CD14-positive monocyte (primary cell): ENCODE results near the gene YOD1. TPM values are rescaled to one million over a fixed set of nuclear protein-coding genes. Genes with fewer than 3 reads are reported as not detected.

Source experiments
- DNase-seq, 3 donors: peaks; one replicate each; pipeline ENCODE4 v3.0.0-alpha.2; 2011 to 2022
- H2AFZ ChIP-seq: 2 replicates; pipeline ENCODE4 v1.6.0; 2012; ENCODE audit warnings: mild to moderate bottlenecking, low read depth, low read length, inconsistent platforms; ENCODE audit not compliant: insufficient read depth, poor library complexity, severe bottlenecking
- H3K27ac ChIP-seq, 2 donors: 1 replicate in 1 of 2; 2 replicates in 1 of 2; pipeline ENCODE4 v1.5.1; 2012 to 2013; ENCODE audit warnings: low read length in 2 of 2, control low read depth in 1 of 2, inconsistent platforms in 1 of 2, low read depth in 1 of 2, mild to moderate bottlenecking in 1 of 2
- H3K27me3 ChIP-seq, 2 donors: one replicate each; pipeline versions ENCODE4 v1.6.0 to v1.6.1; 2011 to 2013; ENCODE audit warnings: low read length in 2 of 2; ENCODE audit not compliant: control insufficient read depth in 2 of 2, insufficient read depth in 2 of 2
- H3K36me3 ChIP-seq, 2 donors: replicated peaks in 1 of 2; 1 replicate in 1 of 2; 2 replicates in 1 of 2; pipeline versions ENCODE4 v1.5.1 to v1.6.1; 2012 to 2013; ENCODE audit warnings: low read length in 2 of 2, control low read depth in 1 of 2, inconsistent platforms in 1 of 2, mild to moderate bottlenecking in 1 of 2; ENCODE audit not compliant: insufficient read depth in 2 of 2, control insufficient read depth in 1 of 2
- H3K4me1 ChIP-seq, 2 donors: 1 replicate in 1 of 2; 2 replicates in 1 of 2; pipeline versions ENCODE4 v1.5.1 to v1.6.1; 2012 to 2013; ENCODE audit warnings: low read length in 2 of 2, control low read depth in 1 of 2, inconsistent platforms in 1 of 2, mild to moderate bottlenecking in 1 of 2, moderate library complexity in 1 of 2; ENCODE audit not compliant: insufficient read depth in 2 of 2, control insufficient read depth in 1 of 2
- H3K4me2 ChIP-seq: replicated peaks from 2 replicates; pipeline ENCODE3; 2012; ENCODE audit warnings: low read length, moderate library complexity, mild to moderate bottlenecking; ENCODE audit not compliant: poor library complexity, severe bottlenecking; ENCODE audit errors: extremely low read depth
- H3K4me3 ChIP-seq, 3 experiments: fragments of 200-600 bp in 1 of 3; sonication (generic) in 1 of 3; replicated peaks in 1 of 3; 1 replicate in 2 of 3; 2 replicates in 1 of 3; pipeline ENCODE4 v1.5.1; 2011 to 2013; ENCODE audit warnings: low read length in 3 of 3, mild to moderate bottlenecking in 3 of 3, control low read depth in 2 of 3, low read depth in 2 of 3, inconsistent platforms in 1 of 3, moderate library complexity in 1 of 3
- H3K79me2 ChIP-seq: 2 replicates; pipeline ENCODE4 v1.6.0; 2012; ENCODE audit warnings: mild to moderate bottlenecking, control low read depth, inconsistent platforms, low read length, moderate library complexity; ENCODE audit not compliant: insufficient read depth
- H3K9ac ChIP-seq: 2 replicates; pipeline ENCODE4 v1.6.0; 2017; ENCODE audit warnings: low read length, mild to moderate bottlenecking; ENCODE audit not compliant: insufficient read depth, poor library complexity, severe bottlenecking
- H3K9me3 ChIP-seq, 2 donors: replicated peaks in 1 of 2; 1 replicate in 1 of 2; 2 replicates in 1 of 2; pipeline versions ENCODE4 v1.5.1 to v1.6.1; 2012 to 2013; ENCODE audit warnings: low read length in 2 of 2, control low read depth in 1 of 2; ENCODE audit not compliant: control insufficient read depth in 1 of 2, insufficient read depth in 1 of 2
- H4K20me1 ChIP-seq: 2 replicates; pipeline ENCODE4 v1.6.0; 2012; ENCODE audit warnings: mild to moderate bottlenecking, low read length, control low read depth, moderate library complexity; ENCODE audit not compliant: insufficient read depth
- H3K27ac Mint-ChIP-seq, 7 donors: one replicate each; pipeline ENCODE4 v1.8.0; 2020; ENCODE audit warnings: mild to moderate bottlenecking in 7 of 7, mixed read lengths in 7 of 7, moderate library complexity in 6 of 7, inconsistent platforms in 2 of 7
- H3K27me3 Mint-ChIP-seq, 3 donors: one replicate each; pipeline ENCODE4 v1.8.0; 2021 to 2022; ENCODE audit warnings: low read depth in 3 of 3, mild to moderate bottlenecking in 3 of 3, mixed read lengths in 3 of 3, moderate library complexity in 3 of 3, inconsistent platforms in 1 of 3
- H3K36me3 Mint-ChIP-seq, 2 donors: one replicate each; pipeline ENCODE4 v1.8.0; 2020; ENCODE audit warnings: mixed read lengths in 2 of 2, inconsistent platforms in 1 of 2, mild to moderate bottlenecking in 1 of 2
- H3K4me1 Mint-ChIP-seq: one replicate; pipeline ENCODE4 v1.8.0; 2020; ENCODE audit warnings: mild to moderate bottlenecking, mixed read lengths
- H3K4me3 Mint-ChIP-seq, 2 donors: one replicate each; pipeline ENCODE4 v1.8.0; 2020; ENCODE audit warnings: mild to moderate bottlenecking in 2 of 2, mixed read lengths in 2 of 2, moderate library complexity in 1 of 2
- H3K9me3 Mint-ChIP-seq, 7 donors: one replicate each; pipeline ENCODE4 v1.8.0; 2020 to 2022; ENCODE audit warnings: mixed read lengths in 7 of 7, mild to moderate bottlenecking in 6 of 7, moderate library complexity in 6 of 7, inconsistent platforms in 2 of 7
- CTCF ChIP-seq: fragments of 200-600 bp; IDR thresholded peaks from one replicate; pipeline ENCODE4 v1.8.0; 2022; ENCODE audit warnings: antibody characterized with exemption, mild to moderate bottlenecking
- WGBS: methylation state at CpG from one replicate; pipeline ENCODE4 v1.1.5; 2013; ENCODE audit warnings: missing lambda C conversion rate; ENCODE audit not compliant: insufficient coverage; 5-methylcytosine and 5-hydroxymethylcytosine counted together
- intact Hi-C, 2 donors: fragments of 100-400 bp; cut with micrococcal nuclease; formaldehyde crosslinking; loops; one replicate each; pipeline versions ENCODE4 v1.15.0 to v1.15.1; 2023
- polyA minus RNA-seq: library from RNA; depleted of rRNA, polyadenylated mRNA; stranded (reverse); fragments of >200 nt; gene quantifications from 2 replicates; pipeline ENCODE4 v1.2.3, GENCODE V29; 2012
- polyA plus RNA-seq, 3 donors: library from polyadenylated mRNA; depleted of rRNA in 1 of 3; unstranded in 2 of 3; stranded (reverse) in 1 of 3; fragments of 300-500 nt in 2 of 3; fragments of >200 nt in 1 of 3; fragmentation: Illumina TruSeq in 2 of 3; gene quantifications; 1 replicate in 2 of 3; 2 replicates in 1 of 3; pipeline ENCODE4 v1.2.3, GENCODE V29; 2012 to 2021
- total RNA-seq, 12 experiments: library from RNA in 1 of 12; stranded (reverse) in 1 of 12; fragments of 120-200 nt in 1 of 12; gene quantifications; one replicate each; pipeline ENCODE4 v1.2.4 and lab custom pipeline; 2013 to 2026; ENCODE audit warnings: mixed read lengths in 6 of 12, inconsistent platforms in 1 of 12

Gene YOD1
- 7.6 TPM for total RNA-seq (2013)
- 1 to 10 TPM; 1.6 to 8.2 (median 1.7) TPM for polyA plus RNA-seq
- polyA minus RNA-seq, result 4.0 and 4.7 TPM in 2 replicates
- 22.4 to 71.6 (median 45.8) reads per million in 11 experiments for total RNA-seq (lab: John Stamatoyannopoulos, UW)

DNA sequence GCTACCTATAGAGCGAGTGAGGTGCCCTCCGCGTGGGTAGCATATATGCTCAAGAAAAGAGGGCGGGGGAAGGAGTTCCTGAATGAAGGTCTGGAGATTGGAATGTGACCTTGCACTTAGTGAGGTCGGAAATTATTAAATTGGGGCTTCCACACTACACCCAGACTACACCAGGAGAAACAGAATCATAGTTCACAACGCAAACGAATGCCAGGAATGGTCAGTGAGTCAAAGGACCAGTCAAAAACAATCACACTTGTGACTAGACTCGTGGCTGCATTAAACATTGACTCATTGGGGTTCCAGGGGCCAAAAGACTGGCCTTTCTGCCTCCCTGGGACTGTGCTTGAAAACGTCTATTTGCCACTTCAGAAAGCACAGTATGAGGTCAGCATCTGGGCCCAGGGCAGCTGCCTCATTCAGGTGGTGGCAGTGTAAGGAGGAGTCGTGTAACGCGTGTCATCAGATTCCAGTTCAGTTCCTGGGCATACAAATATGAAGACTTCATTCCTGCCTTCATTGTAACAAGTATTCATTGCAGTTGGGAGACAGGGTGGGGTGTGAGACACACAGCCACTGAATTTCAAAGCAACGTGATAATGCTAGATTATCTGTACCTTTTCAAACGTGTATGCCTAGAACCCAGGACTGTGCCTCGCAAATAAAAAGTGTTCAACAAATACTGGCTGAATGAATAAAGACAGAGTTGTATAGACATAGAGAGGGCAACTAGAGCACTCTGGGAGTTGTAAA, at the start of gene YOD1:
Gene YOD1, minus strand, starts transcription at position 18 of the 753 bp plus-strand sequence. CDS start 178 bp downstream, outside the sequence.
- peak in 1 of 3 donors; percentile 36 for DNase-seq
- H3K4me1 ChIP-seq, result peaks cover 35 to 62% of the 10 kb centered on the region in 2 donors
- no peaks in the 10 kb centered on the region for H3K9me3 ChIP-seq
- peaks cover 15 to 35% of the 10 kb centered on the region in 2 donors for H3K36me3 ChIP-seq
- H3K27me3 ChIP-seq, result no peaks in the 10 kb centered on the region
- H2AFZ ChIP-seq, result peak within 1 kb of the TSS; percentile 97
- peak within 1 kb of the TSS; percentile 84 for H3K4me2 ChIP-seq
- Mint-ChIP-seq H3K27me3 (peaks cover 0 to 6% (median 0%) of the 10 kb centered on the region in 3 donors), H3K4me3 (peak within 1 kb of the TSS; percentile 93 to 97), H3K36me3 (peaks cover 23 to 25% of the 10 kb centered on the region in 2 donors), H3K27ac (peak within 1 kb of the TSS; percentile 69 to 95 (median 89)), H3K4me1 (peaks cover 62% of the 10 kb centered on the region), H3K9me3 (peaks cover 0 to 7% (median 0%) of the 10 kb centered on the region in 7 donors)
- no peak for TF ChIP-seq CTCF
- peak within 1 kb of the TSS; percentile 86 to 98 (median 96) for H3K4me3 ChIP-seq
- H3K9ac ChIP-seq, result peak within 1 kb of the TSS; percentile 95
- peaks cover 46% of the 10 kb centered on the region for H3K79me2 ChIP-seq
- peaks cover 27% of the 10 kb centered on the region for H4K20me1 ChIP-seq
- intact Hi-C loops, result loop anchor here in 1 of 2 donors (10.0 kb wide), 1 partner anchor 283 kb away; no protein-coding TSS in a partner anchor
- H3K27ac ChIP-seq, result peak within 1 kb of the TSS; percentile 50 to 88
- WGBS, result 89% methylated on average over 6 of the region's 15 CpGs

DNA sequence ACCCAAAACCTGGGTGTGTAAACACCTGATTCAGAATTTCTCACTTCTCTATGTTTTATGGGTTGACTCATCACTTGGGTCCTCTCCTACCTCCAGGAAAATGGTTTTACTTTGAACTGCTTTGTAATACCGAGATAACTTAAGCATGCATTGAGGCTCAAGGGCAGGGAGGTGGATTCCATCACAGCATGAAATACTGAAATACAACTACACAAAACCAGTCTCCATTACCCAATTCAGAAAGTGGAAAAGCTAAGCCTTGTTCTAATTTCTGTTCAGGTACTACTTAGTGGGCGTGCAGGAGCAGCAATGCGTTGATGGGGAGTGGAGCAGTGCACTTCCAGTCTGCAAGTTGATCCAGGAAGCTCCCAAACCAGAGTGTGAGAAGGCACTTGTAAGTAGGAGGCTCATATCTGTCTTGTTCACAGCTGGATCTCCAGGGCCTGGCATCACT, 46.9 kb upstream of the YOD1 start:
- no peak overlapping the region for H3K27ac ChIP-seq
- H3K79me2 ChIP-seq, result no peaks in the 10 kb centered on the region
- H3K9me3 ChIP-seq, result no peaks in the 10 kb centered on the region
- Mint-ChIP-seq H3K27me3 (peaks cover 0 to 3% (median 3%) of the 10 kb centered on the region in 3 donors), H3K4me3 (no peak overlapping the region), H3K27ac (no peak overlapping the region), H3K9me3 (peaks cover 0 to 8% (median 0%) of the 10 kb centered on the region in 7 donors), H3K36me3 (no peaks in the 10 kb centered on the region), H3K4me1 (peaks cover 3% of the 10 kb centered on the region)
- DNase-seq, result no peak
- intact Hi-C loops, result no loop called here
- H4K20me1 ChIP-seq, result no peaks in the 10 kb centered on the region
- WGBS, result no CpG with 5 or more reads among the region's 3 CpGs
- H3K4me1 ChIP-seq, result no peaks in the 10 kb centered on the region
- no peaks in the 10 kb centered on the region for H3K27me3 ChIP-seq
- H3K4me2 ChIP-seq, result no peak overlapping the region
- H3K36me3 ChIP-seq, result no peaks in the 10 kb centered on the region
- H2AFZ ChIP-seq, result no peak overlapping the region
- no peak overlapping the region for H3K4me3 ChIP-seq
- no peak overlapping the region for H3K9ac ChIP-seq
- no peak for TF ChIP-seq CTCF
